Breast epithelium (tissue), 4 donors: ENCODE results near the gene ITPR2. TPM values are rescaled to one million over a fixed set of nuclear protein-coding genes. Genes with fewer than 3 reads are reported as not detected.

Experiments used
- DNase-seq, 2 donors: peaks; one replicate each; pipeline ENCODE4 v3.0.0-alpha.2; 2019; ENCODE audit warnings: low spot score in 2 of 2
- H3K27ac ChIP-seq, 2 donors: fragments of 200-600 bp; sonication (generic) in 1 of 2; one replicate each; pipeline ENCODE4 v1.5.1; 2016 to 2019; ENCODE audit warnings: mild to moderate bottlenecking in 1 of 2
- H3K27me3 ChIP-seq, 2 donors: fragments of 200-600 bp; sonication (generic) in 1 of 2; one replicate each; pipeline versions ENCODE4 v1.5.1 to v1.6.0; 2017 to 2019; ENCODE audit warnings: control low read depth in 1 of 2, mild to moderate bottlenecking in 1 of 2
- H3K36me3 ChIP-seq: fragments of 200-600 bp; one replicate; pipeline ENCODE4 v1.5.1; 2019
- H3K4me1 ChIP-seq, 2 donors: fragments of 200-600 bp; sonication (generic); one replicate each; pipeline ENCODE4 v1.5.1; 2016 to 2019; ENCODE audit warnings: control low read depth in 1 of 2
- H3K4me3 ChIP-seq, 3 donors: fragments of 200-600 bp; sonication (generic); 1 replicate in 2 of 3; 2 replicates in 1 of 3; pipeline ENCODE4 v1.5.1; 2016 to 2019; ENCODE audit warnings: mild to moderate bottlenecking in 3 of 3, moderate library complexity in 2 of 3
- H3K9me3 ChIP-seq, 2 donors: fragments of 200-600 bp; sonication (generic) in 1 of 2; one replicate each; pipeline ENCODE4 v1.5.1; 2016 to 2019; ENCODE audit warnings: control low read depth in 1 of 2
- POLR2A ChIP-seq: fragments of 450-650 bp; IDR thresholded peaks from one replicate; pipeline ENCODE4 v1.6.1; 2016; ENCODE audit warnings: antibody characterized with exemption, mild to moderate bottlenecking, moderate library complexity
- POLR2AphosphoS5 ChIP-seq, 3 donors: sonication (generic); formaldehyde crosslinking; IDR thresholded peaks; one replicate each; pipeline ENCODE4 v1.6.1; 2017; ENCODE audit warnings: antibody characterized with exemption in 3 of 3
- intact Hi-C: fragments of 100-400 bp; cut with DNase I; formaldehyde crosslinking; loops from one replicate; pipeline ENCODE4 v1.15.1; 2023; ENCODE audit warnings: low total_unique reads
- total RNA-seq, 3 donors: library from RNA; depleted of rRNA; stranded (reverse); fragments of >200 nt; gene quantifications; one replicate each; pipeline ENCODE4 v1.1.0, GENCODE V29; 2016
- TF ChIP-seq, protein P1 (sequence below), 3 donors: fragments of 450-650 bp; IDR thresholded peaks; one replicate each; pipeline ENCODE4 v1.5.1; 2016 to 2017; ENCODE audit warnings: antibody characterized with exemption in 3 of 3, mild to moderate bottlenecking in 3 of 3, moderate library complexity in 3 of 3

The ITPR2 gene
- total RNA-seq, 3 donors from 2014 or later, result 47.2 to 95.0 (median 66.5) TPM

DNA sequence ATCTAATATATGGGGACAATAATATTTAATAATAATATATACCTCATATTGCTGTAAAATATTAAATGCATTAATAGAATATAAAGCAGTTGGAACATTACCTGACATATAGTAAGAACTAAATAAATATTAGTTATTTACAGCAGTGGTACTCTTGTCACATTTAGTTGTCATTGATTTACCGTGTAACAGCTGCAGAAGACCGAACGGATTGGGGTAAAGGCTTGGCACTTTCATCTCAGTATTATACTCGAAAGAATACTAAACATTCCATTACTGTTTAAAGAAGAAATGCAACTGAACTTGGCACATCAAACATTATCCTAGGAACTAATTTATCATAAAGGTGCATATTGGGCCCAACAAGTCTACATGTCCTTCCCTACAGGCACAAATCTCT, 61.1 kb downstream of the ITPR2 start:
- Histone ChIP-seq H3K36me3 (no peaks in the 10 kb centered on the region), H3K4me3 (no peak overlapping the region), H3K4me1 (no peaks in the 10 kb centered on the region), H3K27me3 (no peaks in the 10 kb centered on the region), H3K27ac (no peak overlapping the region), H3K9me3 (peaks cover 0 to 5% of the 10 kb centered on the region in 2 donors)
- no peak for DNase-seq
- TF ChIP-seq POLR2A (no peak), POLR2AphosphoS5 (IDR thresholded peaks at IDR 0.05) (no peak)
- TF ChIP-seq, protein P1, sequence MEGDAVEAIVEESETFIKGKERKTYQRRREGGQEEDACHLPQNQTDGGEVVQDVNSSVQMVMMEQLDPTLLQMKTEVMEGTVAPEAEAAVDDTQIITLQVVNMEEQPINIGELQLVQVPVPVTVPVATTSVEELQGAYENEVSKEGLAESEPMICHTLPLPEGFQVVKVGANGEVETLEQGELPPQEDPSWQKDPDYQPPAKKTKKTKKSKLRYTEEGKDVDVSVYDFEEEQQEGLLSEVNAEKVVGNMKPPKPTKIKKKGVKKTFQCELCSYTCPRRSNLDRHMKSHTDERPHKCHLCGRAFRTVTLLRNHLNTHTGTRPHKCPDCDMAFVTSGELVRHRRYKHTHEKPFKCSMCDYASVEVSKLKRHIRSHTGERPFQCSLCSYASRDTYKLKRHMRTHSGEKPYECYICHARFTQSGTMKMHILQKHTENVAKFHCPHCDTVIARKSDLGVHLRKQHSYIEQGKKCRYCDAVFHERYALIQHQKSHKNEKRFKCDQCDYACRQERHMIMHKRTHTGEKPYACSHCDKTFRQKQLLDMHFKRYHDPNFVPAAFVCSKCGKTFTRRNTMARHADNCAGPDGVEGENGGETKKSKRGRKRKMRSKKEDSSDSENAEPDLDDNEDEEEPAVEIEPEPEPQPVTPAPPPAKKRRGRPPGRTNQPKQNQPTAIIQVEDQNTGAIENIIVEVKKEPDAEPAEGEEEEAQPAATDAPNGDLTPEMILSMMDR (IDR thresholded peaks at IDR 0.05), result no peak
- intact Hi-C loops, result no loop called here

DNA sequence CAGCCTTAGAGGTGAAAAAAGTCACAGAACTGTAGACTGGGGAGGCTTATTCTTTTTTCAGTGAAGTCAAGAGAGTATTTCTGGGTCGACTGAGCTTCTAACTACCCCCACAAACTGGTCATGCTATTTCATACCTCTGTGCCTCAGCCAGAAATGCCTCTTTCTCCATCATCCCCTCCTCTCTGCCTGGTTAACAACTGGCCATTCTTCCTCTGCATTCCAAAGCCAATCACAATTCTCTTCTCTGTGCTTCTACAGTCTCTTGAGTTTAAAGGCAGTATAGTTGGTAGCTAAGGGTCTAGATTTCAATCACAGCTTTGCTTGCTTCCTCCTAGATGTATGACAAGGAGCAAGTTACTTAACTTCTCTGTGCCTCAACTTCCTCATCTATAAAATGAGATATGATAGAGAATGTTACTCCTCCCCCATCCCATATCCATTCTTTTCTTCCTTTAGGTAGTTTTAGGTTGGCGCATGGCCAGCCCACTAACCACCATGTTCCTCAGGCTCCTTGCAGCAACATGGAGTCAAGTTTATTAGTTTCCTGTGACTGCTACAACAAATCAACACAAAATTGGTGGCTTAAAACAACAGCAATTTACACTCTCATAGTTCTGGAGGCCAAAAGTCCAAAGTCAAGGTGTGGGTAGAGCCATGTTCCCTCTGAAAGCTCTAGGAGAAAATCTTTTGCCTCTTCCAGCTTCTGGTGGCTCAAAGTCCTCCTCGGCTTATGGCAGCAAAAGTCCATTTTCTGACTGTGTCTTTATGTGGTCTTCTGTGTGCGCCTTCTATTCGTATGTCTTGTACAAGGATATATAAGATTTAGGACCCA, 62.5 kb downstream of the ITPR2 start:
- intact Hi-C loops, result no loop called here
- Histone ChIP-seq H3K36me3 (no peaks in the 10 kb centered on the region), H3K27me3 (no peaks in the 10 kb centered on the region), H3K27ac (no peak overlapping the region), H3K9me3 (no peaks in the 10 kb centered on the region), H3K4me1 (no peaks in the 10 kb centered on the region), H3K4me3 (no peak overlapping the region)
- no peak for DNase-seq
- TF ChIP-seq, protein P1 (IDR thresholded peaks at IDR 0.05), result no peak
- TF ChIP-seq POLR2AphosphoS5 (IDR thresholded peaks at IDR 0.05) (no peak), POLR2A (no peak)

DNA sequence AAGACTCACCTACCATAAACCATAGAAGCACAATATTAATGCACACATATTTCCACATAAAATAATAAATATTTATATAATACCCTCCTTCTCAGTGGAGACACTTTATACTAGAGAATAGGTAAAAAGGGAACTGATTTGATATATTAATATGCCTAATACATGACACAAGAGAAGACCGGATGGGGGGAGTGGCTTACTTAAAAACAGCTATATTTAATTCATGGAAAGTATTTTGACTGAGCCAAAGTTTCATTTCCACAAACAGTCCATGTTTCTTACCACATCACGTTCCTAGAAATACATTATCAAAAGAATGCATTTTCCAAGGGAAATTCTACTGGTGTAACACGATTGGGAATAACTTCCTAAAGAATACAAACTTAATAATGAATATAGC, 63.4 kb downstream of the ITPR2 start:
- H3K36me3 ChIP-seq, result no peaks in the 10 kb centered on the region
- H3K27me3 ChIP-seq, result no peaks in the 10 kb centered on the region
- TF ChIP-seq, protein P1 (IDR thresholded peaks at IDR 0.05), result no peak
- TF ChIP-seq POLR2AphosphoS5 (IDR thresholded peaks at IDR 0.05), result no peak
- H3K4me1 ChIP-seq, result no peaks in the 10 kb centered on the region
- intact Hi-C loops, result no loop called here
- H3K9me3 ChIP-seq, result no peaks in the 10 kb centered on the region
- H3K27ac ChIP-seq, result no peak overlapping the region
- H3K4me3 ChIP-seq, result no peak overlapping the region
- DNase-seq, result no peak

DNA sequence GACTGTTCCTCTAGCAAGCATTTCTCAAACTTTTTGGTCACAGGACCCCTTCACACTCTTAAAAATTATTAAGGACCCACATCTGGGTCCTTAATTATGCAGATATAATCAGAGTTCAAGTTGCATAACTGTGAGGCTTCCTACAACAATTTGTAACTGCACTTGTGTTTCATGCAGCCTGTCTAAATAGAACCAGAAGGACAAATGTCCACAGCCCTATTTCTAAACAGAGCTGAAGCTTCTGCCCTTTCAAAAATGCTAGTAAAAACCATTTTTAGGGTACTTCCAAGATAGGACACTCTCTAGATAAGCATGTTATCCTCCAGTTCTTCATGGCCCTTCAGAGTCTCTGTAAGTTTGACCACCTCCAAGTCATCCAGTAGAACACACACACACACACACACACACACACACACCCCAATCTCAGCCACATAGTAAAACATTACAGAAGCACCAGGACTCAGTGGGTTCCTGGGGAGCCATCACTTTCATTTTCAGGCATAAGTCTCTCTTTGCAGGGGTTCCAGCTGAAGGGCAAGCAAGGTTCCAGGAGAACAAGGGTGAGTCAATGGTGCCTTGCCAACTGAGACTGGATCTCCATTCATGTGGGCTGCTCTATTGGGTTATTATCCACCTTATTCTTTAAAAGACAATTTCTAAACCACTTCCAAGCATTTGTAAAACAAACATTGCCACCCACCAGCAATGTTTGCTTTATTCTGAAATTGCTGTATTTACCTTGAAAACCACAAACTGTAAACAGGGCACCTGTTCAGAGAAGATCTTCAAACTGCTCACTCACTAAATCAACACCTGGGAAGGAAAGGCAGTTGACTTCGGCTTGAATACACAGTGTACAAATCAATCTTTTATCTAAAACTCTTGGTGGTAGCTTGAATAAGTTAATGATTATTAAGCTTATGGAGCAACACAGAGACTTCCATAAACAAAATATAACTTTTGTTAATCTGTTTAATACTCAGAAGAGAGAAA, 64.1 kb downstream of the ITPR2 start:
- TF ChIP-seq, protein P1 (IDR thresholded peaks at IDR 0.05), result no peak
- no peak for TF ChIP-seq POLR2A
- no peak for TF ChIP-seq POLR2AphosphoS5 (IDR thresholded peaks at IDR 0.05)
- DNase-seq, result no peak
- Histone ChIP-seq H3K9me3 (no peaks in the 10 kb centered on the region), H3K27ac (no peak overlapping the region), H3K36me3 (no peaks in the 10 kb centered on the region), H3K4me3 (no peak overlapping the region), H3K4me1 (no peaks in the 10 kb centered on the region), H3K27me3 (no peaks in the 10 kb centered on the region)
- intact Hi-C loops, result no loop called here
